Fibroblast of lung (primary cell): ENCODE measurements around the gene PDCD2L.

Experiments used
- CTCF ChIP-seq, 2 donors: IDR thresholded peaks in 1 of 2; conservative IDR thresholded peaks in 1 of 2; 1 replicate in 1 of 2; 2 replicates in 1 of 2; pipeline ENCODE4 v1.5.1; 2011 to 2012; ENCODE audit warnings: low read length in 2 of 2, control low read depth in 1 of 2, inconsistent platforms in 1 of 2, low read depth in 1 of 2, mild to moderate bottlenecking in 1 of 2
- EZH2 ChIP-seq: IDR thresholded peaks from 2 replicates; pipeline ENCODE4 v1.5.1; 2012; ENCODE audit warnings: low read length, control low read depth, mild to moderate bottlenecking; ENCODE audit errors: missing control alignments

- TF ChIP-seq CTCF (conservative IDR thresholded peaks at IDR 0.05 in 1 of 2, IDR thresholded peaks at IDR 0.05 in 1 of 2; ENCODE audit: low read depth in 1 of 2, low read length in 2 of 2) = no peak
- no peak for TF ChIP-seq EZH2
Observed at GRCh38 chr19:34475026-34475974, 71.1 kb downstream of the PDCD2L start.
